Fibroblast of the aortic adventitia (primary cell): ENCODE measurements around the gene VWA8. TPM values are rescaled to one million over a fixed set of nuclear protein-coding genes. Genes with fewer than 3 reads are reported as not detected.

Experiments
- DNase-seq: peaks from one replicate; pipeline ENCODE4 v3.0.0-alpha.2; 2010; ENCODE audit warnings: low read depth
- H3K4me3 ChIP-seq: 2 replicates; pipeline ENCODE4 v1.5.1; 2011; ENCODE audit warnings: low read depth, mild to moderate bottlenecking, control low read depth, low read length, moderate library complexity
- CTCF ChIP-seq: IDR thresholded peaks from 2 replicates; pipeline ENCODE4 v1.5.1; 2011; ENCODE audit warnings: mild to moderate bottlenecking, low read length, control low read depth, inconsistent platforms; ENCODE audit not compliant: insufficient read depth
- total RNA-seq: library from RNA; depleted of rRNA; stranded (reverse); fragments of >200 nt; gene quantifications from 2 replicates; pipeline ENCODE4 v1.2.3, GENCODE V29; 2012; ENCODE audit warnings: low replicate concordance

Gene VWA8
- total RNA-seq, 1 donor: 27.2 TPM

- no peak for DNase-seq
- TF ChIP-seq CTCF: no peak
- no peak overlapping the region for H3K4me3 ChIP-seq
These were observed 401.9 kb downstream of the VWA8 start for GRCh38 chr13:41558781-41559560.

- no peak for TF ChIP-seq CTCF
- no peak overlapping the region for H3K4me3 ChIP-seq
- DNase-seq: no peak
These were observed 403.2 kb downstream of the VWA8 start for GRCh38 chr13:41557719-41558118.

- TF ChIP-seq CTCF: no peak
- no peak for DNase-seq
- no peak overlapping the region for H3K4me3 ChIP-seq
These were observed 406.1 kb downstream of the VWA8 start for GRCh38 chr13:41554626-41555386.

- DNase-seq: no peak
- H3K4me3 ChIP-seq: no peak overlapping the region
- no peak for TF ChIP-seq CTCF
These were observed 406.7 kb downstream of the VWA8 start for GRCh38 chr13:41554180-41554579.

- no peak for TF ChIP-seq CTCF
- no peak for DNase-seq
- no peak overlapping the region for H3K4me3 ChIP-seq
These were observed 408.9 kb downstream of the VWA8 start for GRCh38 chr13:41552031-41552430.

- no peak for TF ChIP-seq CTCF
- H3K4me3 ChIP-seq: no peak overlapping the region
- no peak for DNase-seq
These were observed 410.6 kb downstream of the VWA8 start for GRCh38 chr13:41550276-41550675.
